NOMO-1 treated with dmso at 0.1 percent for 144 hours (cell line): Measurements from ENCODE around the gene RIT1.
A peak's percentile ranks its signal among the peaks of the same experiment; 100 is the strongest.

Experiments
- DNase-seq: peaks from one replicate; lab custom pipeline; 2025; ENCODE audit not compliant: unreplicated experiment; lab: John Stamatoyannopoulos, UW

Gene RIT1

GRCh38 chr1:155911156-155912055 lies at the start of gene RIT1:
TSS of gene RIT1 (minus strand) at chr1:155911349. CDS start at chr1:155910761, 588 bp downstream.
- DNase-seq = peak; percentile 54

GRCh38 chr1:155960081-155960745 lies 49.1 kb upstream of the RIT1 start:
- no peak for DNase-seq

- no peak for DNase-seq
Observed at GRCh38 chr1:155957411-155957915, 46.3 kb upstream of the RIT1 start.

GRCh38 chr1:155954645-155955044 lies 43.5 kb upstream of the RIT1 start:
- DNase-seq = no peak

GRCh38 chr1:155952505-155952890 lies 41.3 kb upstream of the RIT1 start:
- DNase-seq = no peak

GRCh38 chr1:155951753-155952504 lies 40.8 kb upstream of the RIT1 start:
- DNase-seq = no peak

GRCh38 chr1:155950829-155951228 lies 39.7 kb upstream of the RIT1 start:
- no peak for DNase-seq

- no peak for DNase-seq
Observed at GRCh38 chr1:155947741-155948140, 36.6 kb upstream of the RIT1 start.

- no peak for DNase-seq
Observed at GRCh38 chr1:155947292-155947691, 36.1 kb upstream of the RIT1 start.

GRCh38 chr1:155946633-155947219 lies 35.6 kb upstream of the RIT1 start:
- DNase-seq = no peak

- DNase-seq = peak; percentile 12
Observed at GRCh38 chr1:155944444-155944799, 33.3 kb upstream of the RIT1 start.

- DNase-seq = no peak
Observed at GRCh38 chr1:155942578-155943141, 31.5 kb upstream of the RIT1 start.

- no peak for DNase-seq
Observed at GRCh38 chr1:155941845-155942531, 30.8 kb upstream of the RIT1 start.

GRCh38 chr1:155940993-155941844 lies 30.1 kb upstream of the RIT1 start, which contains the start of gene RXFP4:
TSS of gene RXFP4 (plus strand) at chr1:155941638. CDS start at chr1:155941710, 72 bp downstream.
- peak; percentile 41 for DNase-seq

GRCh38 chr1:155940482-155940992 lies 29.4 kb upstream of the RIT1 start:
- DNase-seq = no peak

GRCh38 chr1:155938220-155938627 lies 27.1 kb upstream of the RIT1 start:
- DNase-seq = peak; percentile 21

- DNase-seq = no peak
Observed at GRCh38 chr1:155934936-155935590, 23.9 kb upstream of the RIT1 start.
